ENCODE data around the gene ERAS.

DNA sequence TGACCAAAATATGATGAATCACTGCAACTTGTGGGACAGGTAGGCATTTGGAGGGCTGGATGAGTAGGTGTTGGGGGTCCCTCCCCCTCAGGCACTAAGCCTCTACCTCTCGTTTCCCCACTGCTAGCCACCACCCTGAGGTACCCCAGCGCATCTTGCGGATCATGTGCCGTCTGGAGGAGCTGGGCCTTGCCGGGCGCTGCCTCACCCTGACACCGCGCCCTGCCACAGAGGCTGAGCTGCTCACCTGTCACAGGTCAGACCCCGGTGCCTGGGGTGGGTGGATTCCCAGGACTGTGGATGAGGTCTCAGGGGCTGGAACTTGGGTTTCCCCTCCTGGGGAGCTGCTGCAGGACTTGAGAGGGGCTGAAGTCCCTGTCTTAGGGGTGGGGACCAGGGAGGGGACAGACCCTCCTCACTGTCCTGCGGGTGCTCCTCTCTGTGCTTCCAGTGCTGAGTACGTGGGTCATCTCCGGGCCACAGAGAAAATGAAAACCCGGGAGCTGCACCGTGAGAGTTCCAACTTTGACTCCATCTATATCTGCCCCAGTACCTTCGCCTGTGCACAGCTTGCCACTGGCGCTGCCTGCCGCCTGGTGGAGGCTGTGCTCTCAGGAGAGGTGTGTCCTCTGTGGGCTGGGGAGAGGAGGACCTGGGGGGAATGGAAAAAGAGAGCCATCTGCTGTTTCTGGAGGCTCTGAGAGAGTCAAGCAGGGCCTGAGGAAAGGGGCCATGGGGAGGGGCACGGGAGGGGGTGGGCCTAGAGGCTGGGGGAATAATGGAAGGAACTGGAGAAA, 10.1 kb upstream of the ERAS start:
- TF ChIP-seq, protein P1, sequence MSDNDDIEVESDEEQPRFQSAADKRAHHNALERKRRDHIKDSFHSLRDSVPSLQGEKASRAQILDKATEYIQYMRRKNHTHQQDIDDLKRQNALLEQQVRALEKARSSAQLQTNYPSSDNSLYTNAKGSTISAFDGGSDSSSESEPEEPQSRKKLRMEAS (IDR thresholded peaks at IDR 0.05), result no peak
- no peak for TF ChIP-seq POLR2AphosphoS2 (conservative IDR thresholded peaks at IDR 0.05; ENCODE audit: low read length)
- no peak for TF ChIP-seq KDM5A (IDR thresholded peaks at IDR 0.05)
- TF ChIP-seq JUN (IDR thresholded peaks at IDR 0.05), result no peak
- TF ChIP-seq FOXS1 (CRISPR knock-in tag; IDR thresholded peaks at IDR 0.05), result no peak
- no peak for TF ChIP-seq HOXB13 (CRISPR knock-in tag; IDR thresholded peaks at IDR 0.05; ENCODE audit: low read depth)
- TF ChIP-seq ZSCAN20 (CRISPR knock-in tag; IDR thresholded peaks at IDR 0.05), result no peak
- TF ChIP-seq, protein P2, sequence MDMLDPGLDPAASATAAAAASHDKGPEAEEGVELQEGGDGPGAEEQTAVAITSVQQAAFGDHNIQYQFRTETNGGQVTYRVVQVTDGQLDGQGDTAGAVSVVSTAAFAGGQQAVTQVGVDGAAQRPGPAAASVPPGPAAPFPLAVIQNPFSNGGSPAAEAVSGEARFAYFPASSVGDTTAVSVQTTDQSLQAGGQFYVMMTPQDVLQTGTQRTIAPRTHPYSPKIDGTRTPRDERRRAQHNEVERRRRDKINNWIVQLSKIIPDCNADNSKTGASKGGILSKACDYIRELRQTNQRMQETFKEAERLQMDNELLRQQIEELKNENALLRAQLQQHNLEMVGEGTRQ (IDR thresholded peaks at IDR 0.05), result no peak
- no peak for TF ChIP-seq POLR2A (IDR thresholded peaks at IDR 0.05; ENCODE audit: low read length)
- TF ChIP-seq, protein P3, sequence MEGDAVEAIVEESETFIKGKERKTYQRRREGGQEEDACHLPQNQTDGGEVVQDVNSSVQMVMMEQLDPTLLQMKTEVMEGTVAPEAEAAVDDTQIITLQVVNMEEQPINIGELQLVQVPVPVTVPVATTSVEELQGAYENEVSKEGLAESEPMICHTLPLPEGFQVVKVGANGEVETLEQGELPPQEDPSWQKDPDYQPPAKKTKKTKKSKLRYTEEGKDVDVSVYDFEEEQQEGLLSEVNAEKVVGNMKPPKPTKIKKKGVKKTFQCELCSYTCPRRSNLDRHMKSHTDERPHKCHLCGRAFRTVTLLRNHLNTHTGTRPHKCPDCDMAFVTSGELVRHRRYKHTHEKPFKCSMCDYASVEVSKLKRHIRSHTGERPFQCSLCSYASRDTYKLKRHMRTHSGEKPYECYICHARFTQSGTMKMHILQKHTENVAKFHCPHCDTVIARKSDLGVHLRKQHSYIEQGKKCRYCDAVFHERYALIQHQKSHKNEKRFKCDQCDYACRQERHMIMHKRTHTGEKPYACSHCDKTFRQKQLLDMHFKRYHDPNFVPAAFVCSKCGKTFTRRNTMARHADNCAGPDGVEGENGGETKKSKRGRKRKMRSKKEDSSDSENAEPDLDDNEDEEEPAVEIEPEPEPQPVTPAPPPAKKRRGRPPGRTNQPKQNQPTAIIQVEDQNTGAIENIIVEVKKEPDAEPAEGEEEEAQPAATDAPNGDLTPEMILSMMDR (IDR thresholded peaks at IDR 0.05), result no peak
- no peak for TF ChIP-seq EP300 (IDR thresholded peaks at IDR 0.05)
- TF ChIP-seq RFX5 (IDR thresholded peaks at IDR 0.05), result no peak
- TF ChIP-seq, protein P4, sequence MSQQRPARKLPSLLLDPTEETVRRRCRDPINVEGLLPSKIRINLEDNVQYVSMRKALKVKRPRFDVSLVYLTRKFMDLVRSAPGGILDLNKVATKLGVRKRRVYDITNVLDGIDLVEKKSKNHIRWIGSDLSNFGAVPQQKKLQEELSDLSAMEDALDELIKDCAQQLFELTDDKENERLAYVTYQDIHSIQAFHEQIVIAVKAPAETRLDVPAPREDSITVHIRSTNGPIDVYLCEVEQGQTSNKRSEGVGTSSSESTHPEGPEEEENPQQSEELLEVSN (IDR thresholded peaks at IDR 0.05; ENCODE audit: borderline replicate concordance, low read depth), result no peak
